ENCODE measurements around the gene ZNF816. TPM values are rescaled to one million over a fixed set of nuclear protein-coding genes. Genes with fewer than 3 reads are reported as not detected.
"Not testable (repeated sequence)": the region's sequence is repeated elsewhere in the genome, so short reads cannot be mapped to it uniquely, and the experiment has no call there.

The ZNF816 gene
- total and polyA plus RNA-seq, 2 experiments from 2014 or later: 6.3 to 18.5 TPM

DNA sequence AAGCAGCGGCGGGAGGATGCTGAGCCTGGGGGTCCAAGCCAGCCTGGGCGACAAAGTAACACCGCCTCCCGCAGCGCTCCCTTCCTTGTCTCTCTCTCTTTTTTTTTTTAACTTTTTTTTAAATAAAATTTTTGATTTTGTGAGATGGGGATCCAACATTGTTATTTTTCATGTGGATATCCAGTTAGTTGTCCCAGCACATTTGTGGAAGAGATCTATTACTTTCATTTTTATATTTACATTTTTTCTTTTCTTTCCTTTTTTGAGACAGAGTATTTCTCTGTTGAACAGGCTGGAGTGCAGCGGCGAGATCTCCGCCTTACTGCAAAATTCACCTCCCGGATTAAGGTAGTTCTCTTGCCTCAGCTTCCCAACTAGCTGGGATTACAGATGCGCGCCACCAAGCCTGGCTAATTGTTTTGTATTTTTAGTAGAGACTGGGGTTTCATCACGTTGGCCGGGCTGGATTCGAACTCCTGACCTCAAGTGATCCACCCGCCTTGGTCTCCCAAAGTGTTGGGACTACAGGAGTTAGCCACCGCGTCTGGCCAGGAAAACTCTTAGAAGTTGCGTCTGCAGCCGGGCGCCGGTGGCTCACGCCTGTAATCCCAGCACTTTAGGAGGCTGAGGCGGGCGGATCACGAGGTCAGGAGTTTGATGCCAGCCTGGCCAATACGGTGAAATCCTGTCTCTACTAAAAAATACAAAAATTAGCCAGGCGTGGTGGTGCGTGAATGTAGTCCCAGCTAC lies 19.4 kb downstream of the ZNF816 start:
- 73% methylated on average over 27 of the region's 29 CpGs for WGBS (ENCODE audit: low lambda C conversion rate, missing lambda C conversion rate)
- H3K79me2 ChIP-seq: peaks cover 28% of the 10 kb centered on the region
- peak overlapping the region; percentile 90 for H3K27ac ChIP-seq
- H3K9me3 ChIP-seq (ENCODE audit: low read depth): peaks cover 5% of the 10 kb centered on the region
- no peaks in the 10 kb centered on the region for H3K27me3 ChIP-seq
- H3K36me3 ChIP-seq (replicated peaks; ENCODE audit: insufficient read depth, low read depth): no peaks in the 10 kb centered on the region
- peak overlapping the region; percentile 47 for H3K4me3 ChIP-seq
- DNase-seq (ENCODE audit: low spot score): no peak
- H3K4me1 ChIP-seq (ENCODE audit: insufficient read depth): peaks cover 5% of the 10 kb centered on the region
- H3K4me2 ChIP-seq: peak overlapping the region; percentile 92
- H3K9me2 ChIP-seq (replicated peaks; ENCODE audit: insufficient read depth): no peaks in the 10 kb centered on the region
- peak overlapping the region; percentile 93 for H2AFZ ChIP-seq
- no peak for TF ChIP-seq EZH2phosphoT487 (IDR thresholded peaks at IDR 0.05; ENCODE audit: low read depth, severe bottlenecking, unreplicated experiment)
- no peak for TF ChIP-seq EZH2 (IDR thresholded peaks at IDR 0.05; ENCODE audit: borderline replicate concordance)
- TF ChIP-seq, protein P1, sequence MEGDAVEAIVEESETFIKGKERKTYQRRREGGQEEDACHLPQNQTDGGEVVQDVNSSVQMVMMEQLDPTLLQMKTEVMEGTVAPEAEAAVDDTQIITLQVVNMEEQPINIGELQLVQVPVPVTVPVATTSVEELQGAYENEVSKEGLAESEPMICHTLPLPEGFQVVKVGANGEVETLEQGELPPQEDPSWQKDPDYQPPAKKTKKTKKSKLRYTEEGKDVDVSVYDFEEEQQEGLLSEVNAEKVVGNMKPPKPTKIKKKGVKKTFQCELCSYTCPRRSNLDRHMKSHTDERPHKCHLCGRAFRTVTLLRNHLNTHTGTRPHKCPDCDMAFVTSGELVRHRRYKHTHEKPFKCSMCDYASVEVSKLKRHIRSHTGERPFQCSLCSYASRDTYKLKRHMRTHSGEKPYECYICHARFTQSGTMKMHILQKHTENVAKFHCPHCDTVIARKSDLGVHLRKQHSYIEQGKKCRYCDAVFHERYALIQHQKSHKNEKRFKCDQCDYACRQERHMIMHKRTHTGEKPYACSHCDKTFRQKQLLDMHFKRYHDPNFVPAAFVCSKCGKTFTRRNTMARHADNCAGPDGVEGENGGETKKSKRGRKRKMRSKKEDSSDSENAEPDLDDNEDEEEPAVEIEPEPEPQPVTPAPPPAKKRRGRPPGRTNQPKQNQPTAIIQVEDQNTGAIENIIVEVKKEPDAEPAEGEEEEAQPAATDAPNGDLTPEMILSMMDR (IDR thresholded peaks at IDR 0.05; ENCODE audit: poor library complexity): no peak
- no peaks in the 10 kb centered on the region for H4K20me1 ChIP-seq (ENCODE audit: insufficient read depth, poor library complexity, severe bottlenecking)

DNA sequence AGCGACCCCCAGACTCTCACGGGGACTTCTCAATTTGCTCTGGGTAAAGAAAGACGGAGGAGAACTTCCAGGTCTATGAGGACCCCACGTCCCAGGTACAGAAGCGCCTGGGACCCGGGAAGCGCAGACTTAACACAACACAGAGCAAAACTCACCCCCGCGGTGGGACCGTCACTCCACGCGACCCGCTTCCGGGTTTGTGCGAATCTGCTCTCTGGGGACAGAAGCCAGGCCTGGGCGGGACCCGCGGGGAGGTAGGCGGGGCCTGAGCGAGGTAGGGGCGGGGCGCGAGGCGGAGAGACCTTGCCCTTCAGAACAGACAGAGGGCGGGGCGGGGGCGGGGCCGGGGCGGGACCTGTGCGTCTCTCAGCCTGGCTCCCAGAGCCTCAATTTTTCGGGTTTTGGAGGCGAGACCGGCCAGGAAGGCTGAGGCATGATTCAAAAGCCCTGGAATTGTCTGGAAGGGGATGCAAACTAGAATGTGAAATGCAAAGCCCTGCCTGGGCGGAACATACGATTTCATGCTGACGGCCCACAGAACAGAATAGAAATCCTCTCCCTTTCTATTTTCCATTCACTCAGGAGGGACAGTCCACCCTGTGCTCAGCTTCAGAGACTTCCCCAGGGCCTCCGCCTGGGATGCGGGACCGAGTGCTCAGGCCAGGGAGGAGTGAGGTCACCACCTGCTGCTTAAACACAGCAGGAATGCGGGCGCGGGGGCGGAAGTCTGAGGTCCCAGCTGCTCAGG lies 20.1 kb downstream of the ZNF816 start:
- WGBS (ENCODE audit: low lambda C conversion rate, missing lambda C conversion rate): under 1% methylated on average over 42 of the region's 43 CpGs

DNA sequence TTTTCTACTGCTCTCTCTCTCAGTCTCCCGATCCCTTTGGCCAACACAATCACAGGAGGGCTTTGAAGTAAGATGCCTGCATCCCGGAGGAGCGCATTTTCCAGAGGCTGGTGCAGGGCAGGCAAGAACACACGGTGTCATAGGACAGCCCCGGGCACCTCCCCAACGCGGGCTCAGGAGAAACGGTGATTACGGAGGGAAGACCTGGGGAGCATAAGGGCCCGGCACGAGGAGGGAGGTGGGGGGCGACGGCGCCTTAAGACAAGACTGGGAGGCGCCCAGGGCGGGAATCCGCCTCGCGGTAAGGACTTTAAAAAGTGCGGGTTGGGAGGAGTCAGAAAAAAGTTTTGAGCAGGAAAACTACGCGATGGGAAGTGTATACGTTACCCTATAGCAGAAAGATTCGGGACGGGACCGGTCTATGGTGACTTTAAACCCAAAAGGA lies 20.7 kb downstream of the ZNF816 start:
- peaks cover 19% of the 10 kb centered on the region for H3K4me1 ChIP-seq (ENCODE audit: insufficient read depth)
- TF ChIP-seq EZH2phosphoT487 (IDR thresholded peaks at IDR 0.05; ENCODE audit: low read depth, severe bottlenecking, unreplicated experiment) (no peak), EZH2 (IDR thresholded peaks at IDR 0.05; ENCODE audit: borderline replicate concordance) (no peak)
- TF ChIP-seq, protein P1 (IDR thresholded peaks at IDR 0.05; ENCODE audit: poor library complexity): no peak
- no peaks in the 10 kb centered on the region for H3K36me3 ChIP-seq (replicated peaks; ENCODE audit: insufficient read depth, low read depth)
- H3K4me2 ChIP-seq: peak overlapping the region; percentile 92
- H2AFZ ChIP-seq: peak overlapping the region; percentile 90
- peak overlapping the region; percentile 90 for H3K27ac ChIP-seq
- H3K27me3 ChIP-seq: no peaks in the 10 kb centered on the region
- H3K4me3 ChIP-seq: peak overlapping the region; percentile 85
- H3K79me2 ChIP-seq: peaks cover 40% of the 10 kb centered on the region
- no peaks in the 10 kb centered on the region for H4K20me1 ChIP-seq (ENCODE audit: insufficient read depth, poor library complexity, severe bottlenecking)
- DNase-seq (ENCODE audit: low spot score): peak; percentile 58
- no peaks in the 10 kb centered on the region for H3K9me2 ChIP-seq (replicated peaks; ENCODE audit: insufficient read depth)
- WGBS (ENCODE audit: low lambda C conversion rate, missing lambda C conversion rate): under 1% methylated on average over 26 of the region's 26 CpGs
- no peaks in the 10 kb centered on the region for H3K9me3 ChIP-seq (ENCODE audit: low read depth)

More for the DNA sequence above, 20.1 kb downstream of the ZNF816 start:
- H3K9me2 ChIP-seq (replicated peaks; ENCODE audit: insufficient read depth): no peaks in the 10 kb centered on the region
- H3K79me2 ChIP-seq: peaks cover 36% of the 10 kb centered on the region
- H3K4me2 ChIP-seq: peak overlapping the region; percentile 92
- peak; percentile 92 for DNase-seq (ENCODE audit: low spot score)
- H3K36me3 ChIP-seq (replicated peaks; ENCODE audit: insufficient read depth, low read depth): no peaks in the 10 kb centered on the region
- peaks cover 13% of the 10 kb centered on the region for H3K4me1 ChIP-seq (ENCODE audit: insufficient read depth)
- TF ChIP-seq EZH2phosphoT487 (IDR thresholded peaks at IDR 0.05; ENCODE audit: low read depth, severe bottlenecking, unreplicated experiment): no peak
- TF ChIP-seq EZH2 (IDR thresholded peaks at IDR 0.05; ENCODE audit: borderline replicate concordance): no peak
- TF ChIP-seq, protein P1 (IDR thresholded peaks at IDR 0.05; ENCODE audit: poor library complexity): no peak
- no peaks in the 10 kb centered on the region for H4K20me1 ChIP-seq (ENCODE audit: insufficient read depth, poor library complexity, severe bottlenecking)
- no peaks in the 10 kb centered on the region for H3K9me3 ChIP-seq (ENCODE audit: low read depth)
- peak overlapping the region; percentile 90 for H3K27ac ChIP-seq
- H3K27me3 ChIP-seq: no peaks in the 10 kb centered on the region
- H2AFZ ChIP-seq: peak overlapping the region; percentile 93
- peak overlapping the region; percentile 85 for H3K4me3 ChIP-seq

DNA sequence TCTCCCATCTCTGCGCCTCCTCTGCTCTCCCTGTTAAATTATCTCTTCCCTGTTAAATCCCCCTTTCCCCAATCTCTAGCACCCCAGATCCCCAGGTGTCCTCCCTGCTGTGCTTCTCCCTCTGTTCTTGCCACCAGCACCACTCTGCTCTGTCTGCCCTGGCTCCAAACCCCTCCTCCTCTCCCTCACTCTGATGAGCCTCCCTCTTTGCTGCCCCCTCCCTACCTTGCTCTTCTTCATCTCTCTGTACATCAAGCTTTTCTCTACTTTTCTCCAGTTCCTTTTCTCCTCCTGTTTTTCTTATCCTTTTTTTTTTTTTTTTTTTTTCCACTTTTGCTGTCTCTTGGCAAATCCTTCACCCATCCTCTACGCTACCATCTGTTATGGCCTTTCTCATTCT lies 21.2 kb downstream of the ZNF816 start:
- not testable (repeated sequence) for DNase-seq (ENCODE audit: low spot score); H3K36me3 ChIP-seq (replicated peaks; ENCODE audit: insufficient read depth, low read depth); H3K9me2 ChIP-seq (replicated peaks; ENCODE audit: insufficient read depth); H3K9me3 ChIP-seq (ENCODE audit: low read depth); H3K27me3 ChIP-seq; H4K20me1 ChIP-seq (ENCODE audit: insufficient read depth, poor library complexity, severe bottlenecking)
- H3K4me3 ChIP-seq: peak overlapping the region; percentile 85
- WGBS (ENCODE audit: low lambda C conversion rate, missing lambda C conversion rate): 39% methylated on average over 2 of the region's 2 CpGs
- H3K4me1 ChIP-seq (ENCODE audit: insufficient read depth): peaks cover 23% of the 10 kb centered on the region
- H3K79me2 ChIP-seq: peaks cover 40% of the 10 kb centered on the region
- peak overlapping the region; percentile 90 for H2AFZ ChIP-seq
- peak overlapping the region; percentile 90 for H3K27ac ChIP-seq
- peak overlapping the region; percentile 92 for H3K4me2 ChIP-seq

DNA sequence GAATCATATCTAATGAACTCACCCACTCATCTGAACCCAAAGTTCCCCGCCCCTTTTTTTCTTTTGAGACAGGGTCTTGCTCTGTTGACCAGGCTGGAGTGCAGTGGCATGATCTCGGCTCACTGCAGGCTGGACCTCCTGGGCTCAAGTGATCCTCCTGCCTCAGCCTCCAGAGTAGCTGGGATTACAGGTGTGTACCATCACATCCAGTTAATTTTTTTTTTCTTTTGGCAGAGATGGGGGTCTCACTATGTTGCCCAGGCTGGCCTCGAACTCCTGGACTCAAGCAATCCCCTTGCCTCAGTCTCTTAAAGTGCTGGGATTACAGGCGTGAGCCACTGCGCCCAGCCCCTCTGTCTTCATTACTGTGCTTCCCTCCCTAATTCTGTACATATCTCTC lies 21.8 kb downstream of the ZNF816 start:
- peak overlapping the region; percentile 92 for H3K4me2 ChIP-seq
- H3K27ac ChIP-seq; H3K9me2 ChIP-seq (replicated peaks; ENCODE audit: insufficient read depth); H3K36me3 ChIP-seq (replicated peaks; ENCODE audit: insufficient read depth, low read depth); H3K9me3 ChIP-seq (ENCODE audit: low read depth); H3K27me3 ChIP-seq; H2AFZ ChIP-seq; H4K20me1 ChIP-seq (ENCODE audit: insufficient read depth, poor library complexity, severe bottlenecking); DNase-seq (ENCODE audit: low spot score); H3K4me3 ChIP-seq: not testable (repeated sequence)
- WGBS (ENCODE audit: low lambda C conversion rate, missing lambda C conversion rate): 86% methylated on average over 5 of the region's 5 CpGs
- peaks cover 28% of the 10 kb centered on the region for H3K4me1 ChIP-seq (ENCODE audit: insufficient read depth)
- H3K79me2 ChIP-seq: peaks cover 40% of the 10 kb centered on the region

Data from hepatocyte (in vitro differentiated cells).